Measurements from ENCODE around the gene ARL4A.

DNA sequence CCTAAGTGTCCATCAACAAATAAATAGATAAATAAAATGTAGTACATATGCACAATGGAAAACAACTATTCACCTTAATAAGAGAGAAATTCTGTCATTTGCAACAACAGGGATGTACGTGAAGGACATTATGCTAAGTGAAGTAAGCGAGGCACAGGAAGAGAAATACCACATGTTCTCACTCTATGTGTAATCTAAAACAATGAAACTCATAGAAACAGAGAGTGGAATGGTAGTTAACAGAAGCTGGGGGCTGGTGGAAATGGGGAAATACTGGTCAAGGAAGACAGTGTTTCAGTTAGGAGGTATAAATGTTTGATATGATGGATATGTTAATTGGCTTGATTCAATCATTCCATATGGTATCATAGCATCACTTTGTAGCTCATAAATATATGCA lies 43.1 kb downstream of the ARL4A start:
- TF ChIP-seq, protein P1, sequence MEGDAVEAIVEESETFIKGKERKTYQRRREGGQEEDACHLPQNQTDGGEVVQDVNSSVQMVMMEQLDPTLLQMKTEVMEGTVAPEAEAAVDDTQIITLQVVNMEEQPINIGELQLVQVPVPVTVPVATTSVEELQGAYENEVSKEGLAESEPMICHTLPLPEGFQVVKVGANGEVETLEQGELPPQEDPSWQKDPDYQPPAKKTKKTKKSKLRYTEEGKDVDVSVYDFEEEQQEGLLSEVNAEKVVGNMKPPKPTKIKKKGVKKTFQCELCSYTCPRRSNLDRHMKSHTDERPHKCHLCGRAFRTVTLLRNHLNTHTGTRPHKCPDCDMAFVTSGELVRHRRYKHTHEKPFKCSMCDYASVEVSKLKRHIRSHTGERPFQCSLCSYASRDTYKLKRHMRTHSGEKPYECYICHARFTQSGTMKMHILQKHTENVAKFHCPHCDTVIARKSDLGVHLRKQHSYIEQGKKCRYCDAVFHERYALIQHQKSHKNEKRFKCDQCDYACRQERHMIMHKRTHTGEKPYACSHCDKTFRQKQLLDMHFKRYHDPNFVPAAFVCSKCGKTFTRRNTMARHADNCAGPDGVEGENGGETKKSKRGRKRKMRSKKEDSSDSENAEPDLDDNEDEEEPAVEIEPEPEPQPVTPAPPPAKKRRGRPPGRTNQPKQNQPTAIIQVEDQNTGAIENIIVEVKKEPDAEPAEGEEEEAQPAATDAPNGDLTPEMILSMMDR (IDR thresholded peaks at IDR 0.05): no peak
- TF ChIP-seq POLR2A (IDR thresholded peaks at IDR 0.05): no peak
